ENCODE results near the gene PRKCZ. TPM values are rescaled to one million over a fixed set of nuclear protein-coding genes. Genes with fewer than 3 reads are reported as not detected.

The PRKCZ gene
- total RNA-seq, 2 experiments from 2014 or later: 8.0 to 10.0 TPM

DNA sequence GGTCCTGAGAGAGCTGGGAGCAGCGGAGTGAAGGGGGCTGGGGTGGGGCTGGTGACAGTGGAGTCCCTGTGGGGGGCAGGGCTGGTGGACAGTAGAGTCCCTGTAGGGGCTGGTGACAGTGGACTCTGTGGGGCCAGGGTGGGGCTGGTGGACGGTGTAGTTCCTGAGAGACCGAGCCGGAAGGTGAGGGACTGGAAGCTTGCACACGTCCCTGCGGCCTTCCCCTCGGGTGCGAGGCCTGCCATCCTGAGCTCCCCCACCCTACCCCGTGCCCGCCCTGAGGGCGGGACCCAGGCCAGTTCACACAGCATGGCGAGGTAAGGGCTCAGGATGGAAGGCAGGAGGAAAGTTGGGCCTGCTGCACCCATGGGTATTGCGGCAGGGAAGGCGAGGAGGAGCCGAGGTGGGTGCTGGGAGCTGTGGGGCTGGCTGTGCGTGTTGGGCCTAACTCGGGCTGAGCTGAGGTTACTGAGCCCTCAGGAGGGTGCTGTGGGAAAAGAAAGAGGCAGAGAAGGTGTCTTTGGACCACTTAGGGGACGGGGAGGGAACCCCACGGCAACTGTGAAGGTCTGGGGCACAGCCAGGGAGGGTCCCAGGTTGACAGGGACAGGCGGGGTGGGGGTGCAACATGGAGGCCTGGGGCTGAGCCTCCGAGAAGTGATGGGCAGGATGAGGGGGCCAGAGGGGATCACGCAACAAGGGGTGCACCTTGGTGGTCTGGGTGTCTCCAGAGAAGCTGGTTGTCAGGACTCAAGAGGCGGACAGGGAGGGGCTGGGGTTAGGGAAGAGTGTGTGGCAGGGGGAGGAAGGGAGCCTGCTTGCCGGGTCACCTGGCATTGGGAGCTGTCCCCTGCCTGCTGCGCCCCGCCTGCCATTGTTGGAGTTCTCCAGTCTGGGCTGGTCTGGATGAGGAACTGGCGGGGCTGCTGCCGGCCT is 60.8 kb downstream of the PRKCZ start:
- DNase-seq (ENCODE audit: low spot score): no peak
- BruUV-seq (replicated peaks): no TSS peak
- TF ChIP-seq EZH2phosphoT487 (IDR thresholded peaks at IDR 0.05; ENCODE audit: borderline replicate concordance, low read depth, low read length): no peak
- no peak for TF ChIP-seq CTCF (conservative IDR thresholded peaks at IDR 0.05; ENCODE audit: low read length)
- Histone ChIP-seq H3K4me3 (ENCODE audit: low read depth, low read length, poor library complexity, severe bottlenecking) (no peak overlapping the region), H3K9me3 (ENCODE audit: low read length) (no peaks in the 10 kb centered on the region), H4K20me1 (ENCODE audit: insufficient read depth, low read length) (no peaks in the 10 kb centered on the region), H3K36me3 (ENCODE audit: insufficient read depth, low read length) (no peaks in the 10 kb centered on the region), H3K4me2 (ENCODE audit: low read length) (no peak overlapping the region), H3K79me2 (ENCODE audit: insufficient read depth, low read depth, low read length) (no peaks in the 10 kb centered on the region), H3K4me1 (ENCODE audit: insufficient read depth, low read length, poor library complexity, severe bottlenecking) (peaks cover 15% of the 10 kb centered on the region), H3K9me2 (ENCODE audit: insufficient read depth, low read length) (no peaks in the 10 kb centered on the region), H3K27ac (ENCODE audit: low read depth, low read length, poor library complexity, severe bottlenecking) (no peak overlapping the region), H2AFZ (ENCODE audit: low read length) (no peak overlapping the region)
- intact Hi-C loops (cut with micrococcal nuclease; ENCODE audit: unreplicated experiment): no loop called here
- CTCF ChIA-PET (ENCODE audit: unreplicated experiment): interaction anchor here (0.6 kb wide), 1 partner anchor 722 kb away, joined by 5 read pairs; no protein-coding TSS in a partner anchor
- POLR2A ChIA-PET: no interaction called here

DNA sequence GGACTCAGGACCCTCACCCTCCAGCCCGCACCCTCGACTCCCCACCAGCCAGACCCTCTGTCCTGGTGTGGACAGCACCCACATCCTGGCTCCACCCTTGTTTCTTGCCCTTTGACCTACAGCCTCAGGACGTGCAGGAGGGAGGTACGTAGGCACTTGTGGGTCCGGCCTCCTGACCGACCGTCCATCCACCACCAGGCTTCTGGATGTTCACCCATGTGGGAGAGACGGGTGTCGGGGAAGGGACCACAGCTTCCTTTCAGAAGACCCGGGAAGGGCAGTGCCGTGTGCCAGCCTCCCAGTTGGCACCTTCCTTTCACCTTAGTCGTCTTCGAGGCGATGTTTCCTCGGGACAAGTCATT is 61.4 kb downstream of the PRKCZ start:
- peak overlapping the region; percentile 70 for H3K4me2 ChIP-seq (ENCODE audit: low read length)
- no peak overlapping the region for H3K4me3 ChIP-seq (ENCODE audit: low read depth, low read length, poor library complexity, severe bottlenecking)
- intact Hi-C loops (cut with micrococcal nuclease; ENCODE audit: unreplicated experiment): no loop called here
- H3K4me1 ChIP-seq (ENCODE audit: insufficient read depth, low read length, poor library complexity, severe bottlenecking): peaks cover 15% of the 10 kb centered on the region
- H3K36me3 ChIP-seq (ENCODE audit: insufficient read depth, low read length): no peaks in the 10 kb centered on the region
- TF ChIP-seq EZH2phosphoT487 (IDR thresholded peaks at IDR 0.05; ENCODE audit: borderline replicate concordance, low read depth, low read length) (no peak), CTCF (conservative IDR thresholded peaks at IDR 0.05; ENCODE audit: low read length) (no peak)
- 0 out of 2 replicates have a peak overlapping the region, but pooled peaks have one; percentile 72 for H2AFZ ChIP-seq (ENCODE audit: low read length)
- no peak overlapping the region for H3K27ac ChIP-seq (ENCODE audit: low read depth, low read length, poor library complexity, severe bottlenecking)
- no peaks in the 10 kb centered on the region for H3K79me2 ChIP-seq (ENCODE audit: insufficient read depth, low read depth, low read length)
- H3K9me2 ChIP-seq (ENCODE audit: insufficient read depth, low read length): no peaks in the 10 kb centered on the region
- ChIA-PET POLR2A (interaction anchor here (0.6 kb wide), 1 partner anchor 540 kb away, joined by 5 read pairs; no protein-coding TSS in a partner anchor), CTCF (ENCODE audit: unreplicated experiment) (no interaction called here)
- BruUV-seq (replicated peaks): no TSS peak
- H4K20me1 ChIP-seq (ENCODE audit: insufficient read depth, low read length): no peaks in the 10 kb centered on the region
- DNase-seq (ENCODE audit: low spot score): no peak
- no peaks in the 10 kb centered on the region for H3K9me3 ChIP-seq (ENCODE audit: low read length)

DNA sequence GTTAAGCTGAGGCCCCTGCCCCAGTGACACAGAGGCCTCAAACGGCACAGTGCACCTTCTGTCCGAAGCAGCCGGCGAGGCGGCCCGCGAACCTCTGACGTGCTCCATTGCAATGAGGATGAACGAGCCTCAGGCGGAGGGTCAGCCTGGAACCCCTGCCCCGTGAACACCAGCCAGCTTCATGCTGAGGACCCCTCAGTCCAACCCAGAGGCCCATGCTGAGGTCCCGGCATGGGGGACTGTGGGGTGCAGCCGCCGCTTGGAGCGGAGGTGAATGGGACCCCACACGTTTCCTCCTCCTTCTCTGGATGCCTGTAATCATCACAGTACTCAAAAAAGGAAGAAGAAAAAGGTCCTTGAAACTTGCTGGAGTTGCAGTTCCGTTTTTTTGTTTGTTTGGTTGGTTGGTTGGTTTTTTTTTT is 62.1 kb downstream of the PRKCZ start:
- CTCF ChIA-PET (ENCODE audit: unreplicated experiment): no interaction called here
- BruUV-seq (replicated peaks): no TSS peak
- peaks cover 15% of the 10 kb centered on the region for H3K4me1 ChIP-seq (ENCODE audit: insufficient read depth, low read length, poor library complexity, severe bottlenecking)
- H3K27ac ChIP-seq (ENCODE audit: low read depth, low read length, poor library complexity, severe bottlenecking): peak overlapping the region; percentile 51
- H3K9me3 ChIP-seq (ENCODE audit: low read length): no peaks in the 10 kb centered on the region
- H3K4me3 ChIP-seq (ENCODE audit: low read depth, low read length, poor library complexity, severe bottlenecking): peak overlapping the region; percentile 44
- POLR2A ChIA-PET: interaction anchor here (0.6 to 0.7 kb wide), 2 partner anchors 541 to 735 kb away, joined by 3 to 5 read pairs; no protein-coding TSS in a partner anchor
- H3K79me2 ChIP-seq (ENCODE audit: insufficient read depth, low read depth, low read length): no peaks in the 10 kb centered on the region
- no peaks in the 10 kb centered on the region for H4K20me1 ChIP-seq (ENCODE audit: insufficient read depth, low read length)
- H3K9me2 ChIP-seq (ENCODE audit: insufficient read depth, low read length): no peaks in the 10 kb centered on the region
- intact Hi-C loops (cut with micrococcal nuclease; ENCODE audit: unreplicated experiment): no loop called here
- no peaks in the 10 kb centered on the region for H3K36me3 ChIP-seq (ENCODE audit: insufficient read depth, low read length)
- H3K4me2 ChIP-seq (ENCODE audit: low read length): peak overlapping the region; percentile 70
- DNase-seq (ENCODE audit: low spot score): peak; percentile 73
- TF ChIP-seq EZH2phosphoT487 (IDR thresholded peaks at IDR 0.05; ENCODE audit: borderline replicate concordance, low read depth, low read length): no peak
- no peak for TF ChIP-seq CTCF (conservative IDR thresholded peaks at IDR 0.05; ENCODE audit: low read length)
- H2AFZ ChIP-seq (ENCODE audit: low read length): peak overlapping the region; percentile 72
